PFSK-1 (cell line): Measurements from ENCODE around the gene CNTFR.

Experiments
- FOXP2 ChIP-seq: optimal IDR thresholded peaks from 2 replicates; pipeline ENCODE3; 2011; ENCODE audit warnings: borderline replicate concordance, control low read depth, inconsistent platforms; ENCODE audit not compliant: insufficient read depth; ENCODE audit errors: extremely low read length, extremely low read depth
- POLR2AphosphoS5 ChIP-seq: IDR thresholded peaks from 2 replicates; pipeline ENCODE4 v1.6.1; 2012; ENCODE audit warnings: low read depth, mild to moderate bottlenecking, control low read depth, low read length, moderate library complexity
- SIN3A ChIP-seq: IDR thresholded peaks from 2 replicates; pipeline ENCODE4 v1.6.1; 2012; ENCODE audit warnings: mild to moderate bottlenecking, low read length, moderate library complexity, borderline replicate concordance; ENCODE audit not compliant: insufficient read depth
- TAF1 ChIP-seq: IDR thresholded peaks from 2 replicates; pipeline ENCODE4 v1.6.1; 2012; ENCODE audit warnings: low read length, control low read depth, borderline replicate concordance; ENCODE audit not compliant: insufficient read depth
- TF ChIP-seq, protein P1 (sequence below), 2 experiments: IDR thresholded peaks; 2 replicates each; pipeline versions ENCODE4 v1.6.1 to v1.8.0; 2011 to 2012; ENCODE audit warnings: low read depth in 2 of 2, low read length in 2 of 2, control low read depth in 1 of 2, inconsistent platforms in 1 of 2, mild to moderate bottlenecking in 1 of 2, moderate library complexity in 1 of 2; ENCODE audit not compliant: insufficient read depth in 1 of 2

CNTFR gene

DNA sequence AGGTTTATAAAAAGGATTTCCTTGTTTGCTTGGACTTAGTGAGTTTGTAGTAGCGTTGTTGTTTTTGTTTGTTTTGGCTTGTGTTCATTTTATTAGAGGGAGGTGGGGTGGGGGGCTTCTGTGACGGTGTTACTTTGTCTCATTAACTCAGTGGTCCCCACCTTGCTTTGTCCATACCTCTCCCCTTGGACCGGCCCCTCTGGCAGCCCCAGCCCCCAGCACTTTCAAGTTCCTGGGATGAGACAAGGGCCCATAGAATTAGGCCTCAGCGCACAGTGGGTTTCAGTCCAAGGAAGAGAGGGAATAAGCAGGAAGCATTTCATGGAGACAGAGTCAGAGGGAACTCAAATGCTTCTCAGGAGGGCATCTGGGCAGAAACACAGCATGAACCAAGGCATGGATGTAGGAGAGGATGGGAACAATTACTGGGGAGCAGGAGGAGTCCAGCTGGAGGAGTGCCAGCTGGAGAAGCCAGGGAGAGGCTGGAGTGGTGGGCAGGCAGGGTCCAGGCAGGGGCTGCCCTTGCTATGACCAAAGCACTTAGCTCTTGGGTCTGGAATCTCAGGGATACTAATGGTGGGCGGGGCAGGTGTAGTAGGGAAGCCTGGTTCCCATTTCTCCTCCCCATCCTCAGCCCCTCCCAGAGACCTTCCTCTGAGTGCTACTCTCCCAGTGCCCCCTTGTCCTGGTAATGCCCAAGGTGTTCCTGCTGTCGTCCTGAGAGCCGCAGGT, 43.3 kb downstream of the CNTFR start:
- TF ChIP-seq SIN3A (no peak), POLR2AphosphoS5 (no peak), TAF1 (no peak), FOXP2 (no peak)
- TF ChIP-seq, protein P1, sequence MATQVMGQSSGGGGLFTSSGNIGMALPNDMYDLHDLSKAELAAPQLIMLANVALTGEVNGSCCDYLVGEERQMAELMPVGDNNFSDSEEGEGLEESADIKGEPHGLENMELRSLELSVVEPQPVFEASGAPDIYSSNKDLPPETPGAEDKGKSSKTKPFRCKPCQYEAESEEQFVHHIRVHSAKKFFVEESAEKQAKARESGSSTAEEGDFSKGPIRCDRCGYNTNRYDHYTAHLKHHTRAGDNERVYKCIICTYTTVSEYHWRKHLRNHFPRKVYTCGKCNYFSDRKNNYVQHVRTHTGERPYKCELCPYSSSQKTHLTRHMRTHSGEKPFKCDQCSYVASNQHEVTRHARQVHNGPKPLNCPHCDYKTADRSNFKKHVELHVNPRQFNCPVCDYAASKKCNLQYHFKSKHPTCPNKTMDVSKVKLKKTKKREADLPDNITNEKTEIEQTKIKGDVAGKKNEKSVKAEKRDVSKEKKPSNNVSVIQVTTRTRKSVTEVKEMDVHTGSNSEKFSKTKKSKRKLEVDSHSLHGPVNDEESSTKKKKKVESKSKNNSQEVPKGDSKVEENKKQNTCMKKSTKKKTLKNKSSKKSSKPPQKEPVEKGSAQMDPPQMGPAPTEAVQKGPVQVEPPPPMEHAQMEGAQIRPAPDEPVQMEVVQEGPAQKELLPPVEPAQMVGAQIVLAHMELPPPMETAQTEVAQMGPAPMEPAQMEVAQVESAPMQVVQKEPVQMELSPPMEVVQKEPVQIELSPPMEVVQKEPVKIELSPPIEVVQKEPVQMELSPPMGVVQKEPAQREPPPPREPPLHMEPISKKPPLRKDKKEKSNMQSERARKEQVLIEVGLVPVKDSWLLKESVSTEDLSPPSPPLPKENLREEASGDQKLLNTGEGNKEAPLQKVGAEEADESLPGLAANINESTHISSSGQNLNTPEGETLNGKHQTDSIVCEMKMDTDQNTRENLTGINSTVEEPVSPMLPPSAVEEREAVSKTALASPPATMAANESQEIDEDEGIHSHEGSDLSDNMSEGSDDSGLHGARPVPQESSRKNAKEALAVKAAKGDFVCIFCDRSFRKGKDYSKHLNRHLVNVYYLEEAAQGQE (IDR thresholded peaks at IDR 0.05; ENCODE audit: insufficient read depth in 1 of 2, low read depth in 2 of 2, low read length in 2 of 2), result no peak

DNA sequence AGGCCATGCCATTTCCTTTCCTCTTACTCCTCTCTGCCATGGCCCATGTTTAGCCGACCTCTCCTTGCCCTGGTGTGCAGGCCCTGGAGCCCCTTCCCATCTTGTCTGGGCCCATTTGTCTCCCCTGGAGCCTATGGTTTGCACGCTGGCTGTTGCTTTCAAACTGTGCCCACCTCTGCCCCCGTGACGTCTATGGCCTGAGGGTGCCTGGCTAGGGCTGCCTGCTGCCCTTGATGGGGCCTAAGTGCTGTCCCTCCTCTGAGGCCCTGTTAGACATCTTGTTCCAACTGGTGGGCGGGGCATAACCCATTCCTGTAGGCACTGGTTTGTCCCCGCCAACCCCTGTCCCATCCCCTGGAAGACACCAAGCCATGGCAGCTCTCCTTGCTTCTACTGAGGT, 44.0 kb downstream of the CNTFR start:
- TF ChIP-seq SIN3A (no peak), POLR2AphosphoS5 (no peak), FOXP2 (no peak), TAF1 (no peak)
- TF ChIP-seq, protein P1 (IDR thresholded peaks at IDR 0.05; ENCODE audit: insufficient read depth in 1 of 2, low read depth in 2 of 2, low read length in 2 of 2), result no peak

DNA sequence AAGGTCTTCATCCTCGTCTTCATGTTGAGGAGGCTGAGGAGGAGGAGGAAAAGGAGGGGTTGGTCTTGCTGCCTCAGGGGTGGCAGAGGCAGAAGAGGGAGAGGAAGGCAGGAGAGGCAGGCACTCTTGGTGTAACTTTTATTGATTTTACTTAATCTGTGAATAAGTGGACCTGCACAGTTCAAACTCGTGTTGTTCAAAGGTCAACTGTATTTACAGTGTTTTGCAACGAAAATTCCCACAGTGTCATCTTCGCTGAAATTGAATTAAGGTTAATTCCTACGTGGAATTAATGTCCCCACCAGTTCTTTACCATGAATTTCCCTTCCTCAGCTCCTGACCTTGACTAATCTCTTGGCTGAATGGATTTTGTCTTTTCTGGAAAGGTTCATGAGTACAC, 45.5 kb downstream of the CNTFR start:
- TF ChIP-seq SIN3A (no peak), POLR2AphosphoS5 (no peak), TAF1 (no peak), FOXP2 (no peak)
- TF ChIP-seq, protein P1 (IDR thresholded peaks at IDR 0.05; ENCODE audit: insufficient read depth in 1 of 2, low read depth in 2 of 2, low read length in 2 of 2), result no peak

DNA sequence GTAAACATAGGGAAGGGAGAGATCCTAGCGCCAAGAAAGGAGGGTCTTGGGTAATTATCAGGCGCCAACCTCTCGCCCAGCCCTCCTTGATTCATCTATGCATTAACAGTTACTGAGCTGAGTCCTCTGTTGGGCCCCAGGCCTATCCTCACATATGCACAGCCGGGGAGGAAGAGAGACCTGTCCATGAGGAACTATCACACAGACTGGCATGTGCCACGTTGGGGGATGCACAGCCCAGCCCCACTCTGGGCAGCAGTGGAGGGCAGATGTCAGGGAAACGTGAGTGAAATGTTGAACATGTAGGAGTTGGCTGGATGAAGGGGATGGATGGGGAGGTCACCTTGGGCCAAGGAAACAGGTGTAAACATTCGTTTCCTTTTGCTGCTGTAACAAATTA, 48.0 kb downstream of the CNTFR start:
- TF ChIP-seq SIN3A (no peak), FOXP2 (no peak), TAF1 (no peak), POLR2AphosphoS5 (no peak)
- TF ChIP-seq, protein P1 (IDR thresholded peaks at IDR 0.05; ENCODE audit: insufficient read depth in 1 of 2, low read depth in 2 of 2, low read length in 2 of 2), result no peak
